Ishikawa (cell line): ENCODE data around the gene GSS.

ENCODE experiments used
- CEBPB ChIP-seq: IDR thresholded peaks from 2 replicates; pipeline ENCODE4 v1.6.1; 2012
- CREB1 ChIP-seq: IDR thresholded peaks from 2 replicates; pipeline ENCODE4 v1.6.1; 2012; ENCODE audit warnings: low read depth
- EGR1 ChIP-seq: IDR thresholded peaks from 2 replicates; pipeline ENCODE4 v1.6.1; 2012
- EP300 ChIP-seq: IDR thresholded peaks from 2 replicates; pipeline ENCODE4 v1.6.1; 2012; ENCODE audit warnings: borderline replicate concordance
- FOXM1 ChIP-seq: IDR thresholded peaks from 2 replicates; pipeline ENCODE4 v1.6.1; 2012; ENCODE audit warnings: low read depth, borderline replicate concordance
- NFIC ChIP-seq: IDR thresholded peaks from 2 replicates; pipeline ENCODE4 v1.6.1; 2012
- RAD21 ChIP-seq: IDR thresholded peaks from 2 replicates; pipeline ENCODE4 v1.6.1; 2012; ENCODE audit warnings: low read depth
- TAF1 ChIP-seq: IDR thresholded peaks from 2 replicates; pipeline ENCODE4 v1.6.1; 2012; ENCODE audit warnings: low read depth, mild to moderate bottlenecking
- TCF12 ChIP-seq: IDR thresholded peaks from 2 replicates; pipeline ENCODE4 v1.6.1; 2012; ENCODE audit warnings: low read depth
- TEAD4 ChIP-seq: IDR thresholded peaks from 2 replicates; pipeline ENCODE4 v1.6.1; 2012
- YY1 ChIP-seq: IDR thresholded peaks from 2 replicates; pipeline ENCODE4 v1.6.1; 2012; ENCODE audit warnings: low read depth
- ZBTB7A ChIP-seq: IDR thresholded peaks from 2 replicates; pipeline ENCODE4 v1.6.1; 2012; ENCODE audit warnings: low read depth
- TF ChIP-seq, protein P1 (sequence below): IDR thresholded peaks from 2 replicates; pipeline ENCODE4 v1.6.1; 2012
- TF ChIP-seq, protein P2 (sequence below): IDR thresholded peaks from 2 replicates; pipeline ENCODE4 v1.6.1; 2012
- TF ChIP-seq, protein P3 (sequence below): IDR thresholded peaks from 2 replicates; pipeline ENCODE4 v1.6.1; 2012; ENCODE audit warnings: low read depth, mild to moderate bottlenecking

The GSS gene

DNA sequence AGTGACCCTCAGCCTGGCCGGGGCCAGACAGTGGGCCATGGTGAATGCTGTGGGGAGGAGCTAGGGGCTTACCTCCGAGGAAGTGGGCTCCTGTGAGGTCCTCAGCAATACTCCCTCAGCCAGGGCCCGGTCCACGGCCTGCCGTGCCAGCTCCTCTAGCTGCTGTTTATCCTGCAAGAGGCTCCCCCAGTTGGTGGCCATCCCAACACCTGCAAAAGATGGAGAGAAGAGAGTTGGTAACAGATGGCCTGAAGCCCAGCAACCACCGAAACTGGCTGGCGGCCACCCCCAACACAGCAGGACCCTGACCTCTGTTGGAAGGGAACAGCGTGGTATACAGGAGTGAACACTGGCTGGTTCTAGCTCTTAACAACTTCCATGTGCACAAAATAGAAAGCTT is 4.0 kb downstream of the GSS start:
- TF ChIP-seq, protein P1, sequence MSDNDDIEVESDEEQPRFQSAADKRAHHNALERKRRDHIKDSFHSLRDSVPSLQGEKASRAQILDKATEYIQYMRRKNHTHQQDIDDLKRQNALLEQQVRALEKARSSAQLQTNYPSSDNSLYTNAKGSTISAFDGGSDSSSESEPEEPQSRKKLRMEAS = no peak
- TF ChIP-seq, protein P2, sequence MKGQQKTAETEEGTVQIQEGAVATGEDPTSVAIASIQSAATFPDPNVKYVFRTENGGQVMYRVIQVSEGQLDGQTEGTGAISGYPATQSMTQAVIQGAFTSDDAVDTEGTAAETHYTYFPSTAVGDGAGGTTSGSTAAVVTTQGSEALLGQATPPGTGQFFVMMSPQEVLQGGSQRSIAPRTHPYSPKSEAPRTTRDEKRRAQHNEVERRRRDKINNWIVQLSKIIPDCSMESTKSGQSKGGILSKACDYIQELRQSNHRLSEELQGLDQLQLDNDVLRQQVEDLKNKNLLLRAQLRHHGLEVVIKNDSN = no peak

DNA sequence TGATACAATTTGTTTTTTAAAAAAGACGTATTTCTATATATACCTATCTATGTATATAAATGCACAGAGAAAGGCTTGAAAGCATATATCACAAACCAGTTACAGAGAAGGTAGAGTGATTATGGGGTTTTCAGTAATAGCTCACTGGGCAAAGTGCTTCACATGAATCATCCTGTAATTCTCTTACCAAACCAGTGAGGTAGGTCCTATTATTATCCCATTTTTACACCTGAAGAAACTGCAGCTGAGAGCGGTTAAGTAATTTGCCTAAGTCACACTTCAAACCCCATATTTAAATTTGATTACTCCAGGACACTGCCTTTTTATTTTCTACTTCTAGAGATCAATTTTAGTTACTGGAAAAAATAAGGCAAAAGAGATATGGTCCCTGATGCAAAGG is 4.4 kb downstream of the GSS start:
- TF ChIP-seq TAF1 = no peak
- TF ChIP-seq, protein P3, sequence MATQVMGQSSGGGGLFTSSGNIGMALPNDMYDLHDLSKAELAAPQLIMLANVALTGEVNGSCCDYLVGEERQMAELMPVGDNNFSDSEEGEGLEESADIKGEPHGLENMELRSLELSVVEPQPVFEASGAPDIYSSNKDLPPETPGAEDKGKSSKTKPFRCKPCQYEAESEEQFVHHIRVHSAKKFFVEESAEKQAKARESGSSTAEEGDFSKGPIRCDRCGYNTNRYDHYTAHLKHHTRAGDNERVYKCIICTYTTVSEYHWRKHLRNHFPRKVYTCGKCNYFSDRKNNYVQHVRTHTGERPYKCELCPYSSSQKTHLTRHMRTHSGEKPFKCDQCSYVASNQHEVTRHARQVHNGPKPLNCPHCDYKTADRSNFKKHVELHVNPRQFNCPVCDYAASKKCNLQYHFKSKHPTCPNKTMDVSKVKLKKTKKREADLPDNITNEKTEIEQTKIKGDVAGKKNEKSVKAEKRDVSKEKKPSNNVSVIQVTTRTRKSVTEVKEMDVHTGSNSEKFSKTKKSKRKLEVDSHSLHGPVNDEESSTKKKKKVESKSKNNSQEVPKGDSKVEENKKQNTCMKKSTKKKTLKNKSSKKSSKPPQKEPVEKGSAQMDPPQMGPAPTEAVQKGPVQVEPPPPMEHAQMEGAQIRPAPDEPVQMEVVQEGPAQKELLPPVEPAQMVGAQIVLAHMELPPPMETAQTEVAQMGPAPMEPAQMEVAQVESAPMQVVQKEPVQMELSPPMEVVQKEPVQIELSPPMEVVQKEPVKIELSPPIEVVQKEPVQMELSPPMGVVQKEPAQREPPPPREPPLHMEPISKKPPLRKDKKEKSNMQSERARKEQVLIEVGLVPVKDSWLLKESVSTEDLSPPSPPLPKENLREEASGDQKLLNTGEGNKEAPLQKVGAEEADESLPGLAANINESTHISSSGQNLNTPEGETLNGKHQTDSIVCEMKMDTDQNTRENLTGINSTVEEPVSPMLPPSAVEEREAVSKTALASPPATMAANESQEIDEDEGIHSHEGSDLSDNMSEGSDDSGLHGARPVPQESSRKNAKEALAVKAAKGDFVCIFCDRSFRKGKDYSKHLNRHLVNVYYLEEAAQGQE = no peak
- no peak for TF ChIP-seq NFIC
- TF ChIP-seq, protein P2 = no peak
- no peak for TF ChIP-seq TCF12
- TF ChIP-seq YY1 = no peak
- no peak for TF ChIP-seq ZBTB7A
- no peak for TF ChIP-seq EGR1
- no peak for TF ChIP-seq EP300
- no peak for TF ChIP-seq CREB1
- TF ChIP-seq, protein P1 = no peak
- no peak for TF ChIP-seq RAD21
- no peak for TF ChIP-seq TEAD4
- no peak for TF ChIP-seq FOXM1
- no peak for TF ChIP-seq CEBPB

DNA sequence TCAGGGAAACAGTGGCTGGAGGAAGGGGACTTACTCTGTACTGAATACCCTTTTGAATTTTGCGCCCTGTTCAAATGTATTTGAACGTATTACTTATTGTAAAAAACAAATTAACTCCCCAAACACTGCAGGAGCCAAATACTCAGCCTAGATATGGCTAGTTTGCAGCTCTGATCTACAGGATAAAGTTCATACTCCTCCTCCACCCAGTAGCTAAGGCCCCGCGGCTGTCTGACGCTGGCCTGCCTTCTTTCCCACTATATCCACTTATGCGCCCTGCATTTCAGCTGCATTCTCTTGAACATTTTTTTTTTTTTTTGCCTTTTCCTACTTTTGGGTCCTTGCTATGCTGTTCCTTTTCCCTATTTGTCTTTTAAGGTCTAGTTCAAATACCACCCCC is 6.5 kb downstream of the GSS start:
- TF ChIP-seq TCF12 (no peak), FOXM1 (no peak), NFIC (no peak), YY1 (no peak), ZBTB7A (no peak), TAF1 (no peak), EGR1 (no peak), CREB1 (no peak), TEAD4 (no peak), EP300 (no peak), CEBPB (no peak), RAD21 (no peak)
- TF ChIP-seq, protein P2 = no peak
- TF ChIP-seq, protein P3 = no peak
- TF ChIP-seq, protein P1 = no peak

DNA sequence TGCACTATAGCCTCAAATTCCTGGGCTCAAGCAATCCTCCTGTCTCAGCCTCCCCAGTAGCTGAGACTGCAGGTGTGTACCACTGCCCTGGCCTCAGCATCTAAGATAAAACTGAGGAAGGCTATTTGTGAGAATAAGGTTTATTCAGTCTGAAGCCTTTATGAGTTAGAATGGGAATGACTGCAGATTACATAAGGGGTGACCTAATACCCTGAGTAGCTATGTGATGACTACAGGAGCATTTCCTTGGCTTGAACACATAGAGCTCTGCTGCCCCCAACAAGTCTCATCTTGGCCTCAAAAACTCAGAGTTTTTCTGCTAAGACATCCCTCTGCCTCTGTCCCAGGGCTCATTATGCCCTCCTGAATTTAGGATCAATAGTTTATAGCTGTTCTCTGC is 7.6 kb downstream of the GSS start:
- TF ChIP-seq YY1 = no peak
- TF ChIP-seq FOXM1 = no peak
- no peak for TF ChIP-seq TCF12
- TF ChIP-seq, protein P2 = no peak
- no peak for TF ChIP-seq EP300
- TF ChIP-seq, protein P1 = no peak
- no peak for TF ChIP-seq EGR1
- TF ChIP-seq CREB1 = no peak
- TF ChIP-seq CEBPB = no peak

DNA sequence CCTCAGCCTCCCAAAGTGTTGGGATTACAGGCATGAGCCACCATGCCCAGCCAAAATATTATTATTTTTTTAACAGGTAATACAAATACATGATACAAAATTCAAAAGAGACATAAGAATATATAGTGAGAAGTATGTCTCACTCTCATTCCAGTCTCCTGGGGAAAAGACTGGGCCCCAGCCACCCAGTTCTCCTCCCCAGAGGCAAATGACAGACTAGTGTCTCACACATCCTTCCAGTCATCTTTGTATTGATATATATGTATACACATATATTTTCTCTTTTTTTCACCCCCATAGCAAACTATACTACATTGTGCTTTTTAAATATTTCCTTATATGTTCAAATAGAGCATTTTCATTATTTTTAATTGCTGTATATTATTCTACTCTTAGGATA is 8.3 kb downstream of the GSS start:
- TF ChIP-seq TEAD4 = no peak
- TF ChIP-seq, protein P2 = no peak
